Measurements from ENCODE around the gene COL15A1. TPM values are rescaled to one million over a fixed set of nuclear protein-coding genes. Genes with fewer than 3 reads are reported as not detected.
A peak's percentile ranks its signal among the peaks of the same experiment; 100 is the strongest.
"Not testable (repeated sequence)": the region's sequence is repeated elsewhere in the genome, so short reads cannot be mapped to it uniquely, and the experiment has no call there.

Gene COL15A1
- total RNA-seq, 3 donors from 2014 or later = 0.05 to 0.16 (median 0.10) TPM

DNA sequence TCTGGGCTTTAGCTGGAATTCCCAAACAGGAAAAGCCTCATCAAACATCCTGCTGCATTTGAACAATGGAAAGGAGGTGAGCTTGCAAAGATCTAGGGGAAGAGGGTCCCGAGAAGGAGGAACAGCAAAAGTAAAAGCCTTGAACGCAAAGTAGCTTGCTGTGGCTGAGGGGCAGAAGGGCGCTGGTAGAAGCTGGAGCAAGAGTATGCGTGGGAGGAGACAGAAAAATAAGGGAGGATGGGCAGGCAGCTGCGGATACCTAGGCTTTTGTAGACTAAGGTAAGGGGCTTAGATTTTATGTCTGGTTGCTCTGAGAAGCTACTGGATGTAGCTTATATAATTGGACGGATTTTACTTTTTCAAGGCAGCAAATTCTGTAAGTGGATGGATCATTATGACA is 139.3 kb downstream of the COL15A1 start:
- no peak for DNase-seq
- no peaks in the 10 kb centered on the region for H3K36me3 Mint-ChIP-seq (ENCODE audit: insufficient read depth)
- no peak for ATAC-seq
- H3K27me3 Mint-ChIP-seq (ENCODE audit: low read depth) = no peaks in the 10 kb centered on the region
- no peak overlapping the region for H3K4me3 Mint-ChIP-seq
- no peaks in the 10 kb centered on the region for H3K9me3 Mint-ChIP-seq
- peaks cover 30% of the 10 kb centered on the region for H3K4me1 Mint-ChIP-seq (ENCODE audit: low read depth)

- Mint-ChIP-seq H3K4me1 (ENCODE audit: low read depth) (peaks cover 20% of the 10 kb centered on the region), H3K9me3 (peaks cover 3% of the 10 kb centered on the region), H3K36me3 (ENCODE audit: insufficient read depth) (no peaks in the 10 kb centered on the region), H3K27me3 (ENCODE audit: low read depth) (no peaks in the 10 kb centered on the region), H3K4me3 (no peak overlapping the region)
- ATAC-seq (no peak), DNase-seq (no peak)
Measured at GRCh38 chr9:99085949-99086948, 142.5 kb downstream of the COL15A1 start.

GRCh38 chr9:99087462-99087861 is 143.8 kb downstream of the COL15A1 start:
- H3K36me3 Mint-ChIP-seq (ENCODE audit: insufficient read depth) = no peaks in the 10 kb centered on the region
- H3K9me3 Mint-ChIP-seq = peaks cover 3% of the 10 kb centered on the region
- ATAC-seq = no peak
- no peak for DNase-seq
- no peaks in the 10 kb centered on the region for H3K27me3 Mint-ChIP-seq (ENCODE audit: low read depth)
- H3K4me1 Mint-ChIP-seq (ENCODE audit: low read depth) = peaks cover 28% of the 10 kb centered on the region
- no peak overlapping the region for H3K4me3 Mint-ChIP-seq

DNA sequence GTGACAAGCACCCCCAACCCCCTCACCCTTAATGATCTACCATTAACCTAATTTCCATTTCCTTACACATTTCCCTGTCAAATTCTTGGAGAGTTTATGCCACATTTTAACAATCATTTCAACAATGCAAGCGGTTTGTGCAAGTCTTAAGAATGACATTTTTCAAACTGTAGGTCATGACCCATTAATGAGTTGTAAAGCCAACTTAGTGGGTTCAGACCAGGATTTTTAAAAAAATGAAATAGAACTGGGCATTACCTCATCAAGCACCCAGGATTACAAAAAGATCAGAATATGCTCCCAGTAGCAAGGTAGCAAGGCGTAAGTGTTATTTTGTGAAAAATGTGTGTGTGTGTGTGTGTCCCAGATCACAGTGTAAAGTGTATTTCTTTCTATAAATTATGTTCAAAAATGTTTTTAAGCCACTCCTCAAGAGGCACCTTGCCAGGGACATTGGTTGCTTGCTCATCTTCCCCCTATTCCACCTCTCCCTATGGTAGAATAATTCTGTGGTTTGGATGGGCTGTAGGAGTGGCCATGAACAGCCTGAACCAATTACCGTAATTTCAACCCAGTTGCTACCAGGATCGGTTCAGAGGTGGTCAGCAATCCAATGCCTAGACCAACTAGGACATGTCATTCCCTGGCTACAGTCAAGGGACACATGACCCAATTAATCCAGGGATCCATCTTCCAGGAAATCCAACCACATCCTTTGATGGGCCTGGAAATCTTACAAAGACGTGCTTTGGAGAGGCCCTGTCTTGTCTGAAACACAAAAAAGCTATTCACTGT is 146.8 kb downstream of the COL15A1 start:
- Mint-ChIP-seq H3K36me3 (ENCODE audit: insufficient read depth) (no peaks in the 10 kb centered on the region), H3K4me3 (no peak overlapping the region), H3K27me3 (ENCODE audit: low read depth) (no peaks in the 10 kb centered on the region), H3K9me3 (peaks cover 3% of the 10 kb centered on the region), H3K4me1 (ENCODE audit: low read depth) (peaks cover 40% of the 10 kb centered on the region)
- no peak for ATAC-seq
- DNase-seq = no peak

DNA sequence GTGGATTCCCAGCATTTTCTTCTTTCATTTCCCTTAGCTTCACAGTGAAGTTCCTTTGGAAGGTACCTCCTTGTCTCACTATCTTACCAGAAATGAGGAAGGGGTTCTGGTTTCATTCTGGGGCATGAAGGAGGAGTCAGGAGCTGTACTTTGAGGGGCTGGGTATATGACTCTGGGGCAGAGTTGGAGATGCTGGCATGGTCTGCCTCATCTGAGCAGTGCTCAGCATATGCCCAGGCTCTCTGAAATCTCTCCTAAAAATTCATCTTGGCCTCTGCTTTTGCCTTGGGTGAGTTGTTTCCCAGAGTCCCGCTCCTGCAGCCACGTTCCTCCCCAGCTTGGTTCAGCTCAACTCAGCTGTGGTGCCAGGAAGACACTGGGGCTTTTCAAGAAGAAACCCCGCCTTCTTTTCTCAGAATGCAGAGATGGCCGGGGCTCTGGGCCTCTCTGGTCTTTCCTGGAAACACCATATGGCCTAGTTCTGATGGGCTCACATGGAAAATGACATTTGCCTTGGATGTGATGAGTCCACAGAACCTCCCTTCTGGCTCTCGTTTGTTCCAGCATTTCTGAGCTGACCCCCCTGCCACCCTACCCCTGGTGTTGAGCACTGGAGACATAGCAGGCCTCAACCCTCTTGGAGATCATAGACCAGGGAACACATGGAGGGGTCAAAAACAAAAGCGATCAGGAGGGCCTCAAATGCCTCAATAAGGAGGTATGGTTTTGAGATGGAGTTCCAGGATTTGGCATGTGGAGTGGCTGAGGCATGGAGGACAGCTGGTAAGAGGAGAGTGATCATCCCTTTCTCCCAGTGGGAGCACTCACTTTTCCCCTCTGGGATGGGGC is 149.2 kb downstream of the COL15A1 start:
- H3K9me3 Mint-ChIP-seq = peaks cover 3% of the 10 kb centered on the region
- H3K27me3 Mint-ChIP-seq (ENCODE audit: low read depth) = no peaks in the 10 kb centered on the region
- ATAC-seq (peak; percentile 67 to 80), DNase-seq (peak; percentile 17)
- H3K4me3 Mint-ChIP-seq = peak overlapping the region; percentile 51
- no peaks in the 10 kb centered on the region for H3K36me3 Mint-ChIP-seq (ENCODE audit: insufficient read depth)
- peaks cover 28% of the 10 kb centered on the region for H3K4me1 Mint-ChIP-seq (ENCODE audit: low read depth)

GRCh38 chr9:99093492-99093791 is 149.7 kb downstream of the COL15A1 start:
- ATAC-seq (peak; percentile 40 to 58), DNase-seq (no peak)
- H3K4me1 Mint-ChIP-seq (ENCODE audit: low read depth) = peaks cover 28% of the 10 kb centered on the region
- no peak overlapping the region for H3K4me3 Mint-ChIP-seq
- H3K27me3 Mint-ChIP-seq (ENCODE audit: low read depth) = no peaks in the 10 kb centered on the region
- H3K9me3 Mint-ChIP-seq = peaks cover 3% of the 10 kb centered on the region
- no peaks in the 10 kb centered on the region for H3K36me3 Mint-ChIP-seq (ENCODE audit: insufficient read depth)

- Mint-ChIP-seq H3K9me3 (peaks cover 7% of the 10 kb centered on the region), H3K4me1 (ENCODE audit: low read depth) (peaks cover 41% of the 10 kb centered on the region), H3K36me3 (ENCODE audit: insufficient read depth) (no peaks in the 10 kb centered on the region), H3K4me3 (no peak overlapping the region), H3K27me3 (ENCODE audit: low read depth) (no peaks in the 10 kb centered on the region)
- ATAC-seq = no peak
- no peak for DNase-seq
Measured at GRCh38 chr9:99095565-99095964, 151.9 kb downstream of the COL15A1 start.

DNA sequence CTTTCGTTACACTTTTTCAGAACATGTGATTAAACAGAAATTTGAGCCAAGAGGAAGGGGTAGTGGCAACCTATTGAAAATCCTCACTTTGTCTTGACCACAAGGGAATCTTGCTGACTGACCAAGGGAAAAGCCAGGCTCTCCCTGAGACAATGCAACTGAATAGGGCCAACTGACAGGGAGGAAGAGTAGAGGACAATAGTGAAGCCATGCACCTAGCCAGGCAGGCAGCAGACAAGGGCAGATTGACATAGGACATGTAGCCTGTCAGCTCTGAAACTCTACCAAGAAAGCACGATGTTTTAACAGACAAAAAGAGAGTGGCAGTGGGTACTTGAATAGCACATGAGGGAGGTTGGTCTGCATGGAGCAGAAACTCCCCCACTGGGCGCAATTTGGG is 152.7 kb downstream of the COL15A1 start:
- H3K4me3 Mint-ChIP-seq = no peak overlapping the region
- peaks cover 7% of the 10 kb centered on the region for H3K9me3 Mint-ChIP-seq
- H3K4me1 Mint-ChIP-seq (ENCODE audit: low read depth) = peaks cover 37% of the 10 kb centered on the region
- ATAC-seq = no peak
- H3K36me3 Mint-ChIP-seq (ENCODE audit: insufficient read depth) = no peaks in the 10 kb centered on the region
- no peak for DNase-seq
- H3K27me3 Mint-ChIP-seq (ENCODE audit: low read depth) = no peaks in the 10 kb centered on the region

DNA sequence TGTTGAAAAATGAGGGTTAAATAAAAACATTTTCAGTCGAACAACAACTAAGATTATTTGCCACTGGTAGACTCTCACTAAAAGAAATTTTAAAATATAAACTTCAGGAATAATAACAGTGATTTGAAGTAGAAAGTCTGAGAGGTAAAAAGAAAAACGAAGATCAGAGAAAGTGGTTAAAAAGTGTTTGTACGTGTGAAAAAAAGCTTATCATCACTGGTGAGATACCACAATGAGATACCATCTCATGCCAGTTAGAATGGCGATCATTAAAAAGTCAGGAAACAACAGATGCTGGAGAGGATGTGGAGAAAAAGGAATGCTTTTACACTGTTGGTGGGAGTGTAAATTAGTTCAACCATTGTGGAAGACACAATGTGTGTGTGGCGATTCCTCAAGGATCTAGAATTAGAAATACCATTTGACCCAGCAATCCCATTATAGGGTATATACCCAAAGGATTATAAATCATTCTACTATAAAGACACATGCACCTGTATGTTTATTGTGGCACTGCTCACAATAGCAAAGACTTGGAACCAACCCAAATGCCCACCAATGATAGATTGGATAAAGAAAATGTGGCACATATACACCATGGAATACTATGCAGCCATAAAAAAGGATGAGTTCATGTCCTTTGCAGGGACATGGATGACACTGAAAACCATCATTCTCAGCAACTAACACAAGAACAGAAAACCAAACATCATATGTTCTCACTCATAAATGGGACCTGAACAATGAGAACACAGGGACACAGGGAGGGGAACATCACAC is 156.3 kb downstream of the COL15A1 start:
- H3K4me1 Mint-ChIP-seq (ENCODE audit: low read depth) = peaks cover 34% of the 10 kb centered on the region
- not testable (repeated sequence) for H3K27me3 Mint-ChIP-seq (ENCODE audit: low read depth); H3K36me3 Mint-ChIP-seq (ENCODE audit: insufficient read depth); H3K9me3 Mint-ChIP-seq; ATAC-seq; DNase-seq; H3K4me3 Mint-ChIP-seq

DNA sequence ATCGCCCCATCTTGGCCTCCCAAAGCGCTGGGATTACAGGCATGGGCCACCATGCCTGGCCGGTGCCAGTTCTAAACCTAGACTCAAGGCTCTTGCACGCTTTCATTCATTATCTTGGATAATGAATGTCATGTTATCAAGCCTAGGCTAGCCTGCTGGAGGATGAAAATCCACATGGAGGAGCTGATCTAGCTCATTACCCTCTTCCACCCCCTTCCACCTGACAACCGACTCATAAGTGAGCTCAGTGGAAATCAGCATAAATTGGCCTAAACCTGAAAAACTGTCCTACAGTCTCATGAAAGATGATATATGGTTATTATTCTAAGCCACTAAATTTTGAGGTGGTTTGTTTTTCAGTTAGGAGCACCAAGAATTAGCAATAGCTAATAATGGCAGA is 157.6 kb downstream of the COL15A1 start:
- Mint-ChIP-seq H3K36me3 (ENCODE audit: insufficient read depth) (no peaks in the 10 kb centered on the region), H3K4me1 (ENCODE audit: low read depth) (peaks cover 37% of the 10 kb centered on the region), H3K4me3 (no peak overlapping the region), H3K27me3 (ENCODE audit: low read depth) (no peaks in the 10 kb centered on the region), H3K9me3 (peaks cover 7% of the 10 kb centered on the region)
- DNase-seq = no peak
- no peak for ATAC-seq

- no peaks in the 10 kb centered on the region for H3K36me3 Mint-ChIP-seq (ENCODE audit: insufficient read depth)
- H3K27me3 Mint-ChIP-seq (ENCODE audit: low read depth) = no peaks in the 10 kb centered on the region
- no peak for ATAC-seq
- no peak overlapping the region for H3K4me3 Mint-ChIP-seq
- DNase-seq = no peak
- H3K9me3 Mint-ChIP-seq = peaks cover 7% of the 10 kb centered on the region
- peaks cover 38% of the 10 kb centered on the region for H3K4me1 Mint-ChIP-seq (ENCODE audit: low read depth)
Measured at GRCh38 chr9:99101812-99102211, 158.1 kb downstream of the COL15A1 start.

DNA sequence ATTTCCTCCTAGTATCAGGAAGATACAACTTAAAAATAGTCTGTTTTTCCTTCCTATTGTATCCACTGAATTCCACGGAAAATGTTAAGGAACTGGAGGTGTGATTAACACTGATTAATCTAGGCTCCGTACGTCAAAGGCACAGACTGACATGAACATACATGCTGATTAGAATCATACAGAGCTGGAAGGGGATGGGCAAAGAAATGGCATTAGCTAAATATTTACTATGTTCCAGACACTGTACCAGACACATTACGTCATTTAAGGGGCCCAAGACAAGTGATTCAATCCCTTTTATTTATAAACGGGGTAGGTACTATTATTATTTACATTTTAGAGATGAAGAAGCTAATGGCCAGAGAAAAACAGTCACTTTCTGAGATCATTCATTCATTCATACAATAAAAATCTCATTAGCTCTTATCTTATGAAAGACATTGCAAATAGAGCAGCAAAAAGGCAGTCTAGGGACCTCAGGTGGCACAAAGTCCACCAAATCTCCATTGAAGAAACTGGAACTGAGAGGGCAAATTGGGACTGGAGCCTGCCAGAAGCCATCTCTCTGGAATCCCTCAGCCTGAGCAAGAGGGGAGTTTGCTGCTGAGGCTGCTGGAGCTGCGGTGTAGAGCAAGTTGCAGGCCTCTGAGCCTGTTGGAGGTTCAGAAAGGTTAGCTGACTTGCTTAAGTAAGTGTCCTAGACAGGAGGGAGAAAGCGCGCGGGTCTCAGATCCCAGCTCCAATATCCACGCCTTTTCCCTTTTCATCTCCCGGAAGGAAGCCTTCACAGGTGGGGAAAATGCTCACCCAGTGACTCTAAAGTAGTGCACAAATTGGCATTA is 159.6 kb downstream of the COL15A1 start:
- Mint-ChIP-seq H3K27me3 (ENCODE audit: low read depth) (no peaks in the 10 kb centered on the region), H3K9me3 (peaks cover 7% of the 10 kb centered on the region), H3K4me1 (ENCODE audit: low read depth) (peaks cover 53% of the 10 kb centered on the region), H3K4me3 (peak overlapping the region; percentile 93), H3K36me3 (ENCODE audit: insufficient read depth) (no peaks in the 10 kb centered on the region)
- ATAC-seq (no peak), DNase-seq (no peak)
